LNCaP clone FGC (cell line): ENCODE data around the gene PKLR.

ENCODE experiments used
- DNase-seq: peaks from one replicate; pipeline ENCODE4 v3.0.0-alpha.2; 2011; ENCODE audit warnings: low read depth
- H3K4me3 ChIP-seq: 2 replicates; pipeline ENCODE4 v1.5.1; 2011; ENCODE audit warnings: mild to moderate bottlenecking, low read depth, low read length, control low read depth
- CTCF ChIP-seq: IDR thresholded peaks from 2 replicates; pipeline ENCODE4 v1.5.1; 2012; ENCODE audit warnings: mild to moderate bottlenecking; ENCODE audit not compliant: control insufficient read depth, insufficient read depth; ENCODE audit errors: extremely low read depth

Gene PKLR

GRCh38 chr1:155277070-155277901 lies 24.0 kb downstream of the PKLR start, which contains the start of gene HCN3:
TSS of gene HCN3 (plus strand) at chr1:155277463. CDS start at chr1:155277591, 128 bp downstream.
- peak; percentile 73 for TF ChIP-seq CTCF
- DNase-seq = peak; percentile 77
- H3K4me3 ChIP-seq = peak within 1 kb of the TSS; percentile 56

- no peak for TF ChIP-seq CTCF
- peak; percentile 81 for DNase-seq
- peak within 1 kb of the TSS; percentile 64 for H3K4me3 ChIP-seq
Measured at GRCh38 chr1:155273343-155274245, 27.6 kb downstream of the PKLR start, which contains the start of gene CLK2. TSS of gene CLK2 (minus strand) at chr1:155273504. CDS start at chr1:155270977, 2,527 bp downstream.

- peak overlapping the region; percentile 64 for H3K4me3 ChIP-seq
- DNase-seq = no peak
- no peak for TF ChIP-seq CTCF
Measured at GRCh38 chr1:155272466-155273342, 28.5 kb downstream of the PKLR start.

GRCh38 chr1:155269381-155269780 lies 31.9 kb downstream of the PKLR start:
- TF ChIP-seq CTCF = no peak
- H3K4me3 ChIP-seq = no peak overlapping the region
- DNase-seq = no peak

- no peak overlapping the region for H3K4me3 ChIP-seq
- no peak for DNase-seq
- TF ChIP-seq CTCF = no peak
Measured at GRCh38 chr1:155268630-155269029, 32.6 kb downstream of the PKLR start.

- no peak for TF ChIP-seq CTCF
Measured at GRCh38 chr1:155267373-155267772, 33.9 kb downstream of the PKLR start.

More at GRCh38 chr1:155267373-155267772, 33.9 kb downstream of the PKLR start:
- DNase-seq = no peak
- no peak overlapping the region for H3K4me3 ChIP-seq
